ENCODE measurements around the gene EML1.

EML1 gene

GRCh38 chr14:99884834-99885648 is 91.8 kb downstream of the EML1 start:
- in situ Hi-C loops (cut with MboI; ENCODE audit: low pct_unique_long_range_greater_than_20kb, low sequenced_read_pairs, unreplicated experiment): loop anchor here (25.0 kb wide), 2 partner anchors 173 to 348 kb away; no protein-coding TSS in a partner anchor
- TF ChIP-seq CTCF (IDR thresholded peaks at IDR 0.05; ENCODE audit: extremely low read depth, insufficient read depth, missing control alignments): peak; percentile 78
- peak; percentile 63 for DNase-seq (ENCODE audit: low spot score)

- DNase-seq (ENCODE audit: low spot score): no peak
- TF ChIP-seq CTCF (IDR thresholded peaks at IDR 0.05; ENCODE audit: extremely low read depth, insufficient read depth, missing control alignments): no peak
- in situ Hi-C loops (cut with MboI; ENCODE audit: low pct_unique_long_range_greater_than_20kb, low sequenced_read_pairs, unreplicated experiment): loop anchor here (25.0 kb wide), 2 partner anchors 173 to 348 kb away; no protein-coding TSS in a partner anchor
These were observed 92.4 kb downstream of the EML1 start for GRCh38 chr14:99885649-99885958.

GRCh38 chr14:99887407-99887806 is 94.2 kb downstream of the EML1 start:
- in situ Hi-C loops (cut with MboI; ENCODE audit: low pct_unique_long_range_greater_than_20kb, low sequenced_read_pairs, unreplicated experiment): loop anchor here (25.0 kb wide), 2 partner anchors 175 to 350 kb away; no protein-coding TSS in a partner anchor
- no peak for DNase-seq (ENCODE audit: low spot score)
- no peak for TF ChIP-seq CTCF (IDR thresholded peaks at IDR 0.05; ENCODE audit: extremely low read depth, insufficient read depth, missing control alignments)

- no peak for DNase-seq (ENCODE audit: low spot score)
- in situ Hi-C loops (cut with MboI; ENCODE audit: low pct_unique_long_range_greater_than_20kb, low sequenced_read_pairs, unreplicated experiment): loop anchor here (25.0 kb wide), 2 partner anchors 176 to 351 kb away; no protein-coding TSS in a partner anchor
- no peak for TF ChIP-seq CTCF (IDR thresholded peaks at IDR 0.05; ENCODE audit: extremely low read depth, insufficient read depth, missing control alignments)
These were observed 94.9 kb downstream of the EML1 start for GRCh38 chr14:99888149-99888548.

GRCh38 chr14:99889268-99889667 is 96.1 kb downstream of the EML1 start:
- in situ Hi-C loops (cut with MboI; ENCODE audit: low pct_unique_long_range_greater_than_20kb, low sequenced_read_pairs, unreplicated experiment): loop anchor here (25.0 kb wide), 2 partner anchors 177 to 352 kb away; no protein-coding TSS in a partner anchor
- no peak for DNase-seq (ENCODE audit: low spot score)
- TF ChIP-seq CTCF (IDR thresholded peaks at IDR 0.05; ENCODE audit: extremely low read depth, insufficient read depth, missing control alignments): no peak

GRCh38 chr14:99891266-99891665 is 98.1 kb downstream of the EML1 start:
- TF ChIP-seq CTCF (IDR thresholded peaks at IDR 0.05; ENCODE audit: extremely low read depth, insufficient read depth, missing control alignments): no peak
- no peak for DNase-seq (ENCODE audit: low spot score)
- in situ Hi-C loops (cut with MboI; ENCODE audit: low pct_unique_long_range_greater_than_20kb, low sequenced_read_pairs, unreplicated experiment): loop anchor here (25.0 kb wide), 2 partner anchors 179 to 354 kb away; no protein-coding TSS in a partner anchor

Data from GM13977 (cell line).